Measurements from ENCODE around the gene ACP1.

ACP1 gene

DNA sequence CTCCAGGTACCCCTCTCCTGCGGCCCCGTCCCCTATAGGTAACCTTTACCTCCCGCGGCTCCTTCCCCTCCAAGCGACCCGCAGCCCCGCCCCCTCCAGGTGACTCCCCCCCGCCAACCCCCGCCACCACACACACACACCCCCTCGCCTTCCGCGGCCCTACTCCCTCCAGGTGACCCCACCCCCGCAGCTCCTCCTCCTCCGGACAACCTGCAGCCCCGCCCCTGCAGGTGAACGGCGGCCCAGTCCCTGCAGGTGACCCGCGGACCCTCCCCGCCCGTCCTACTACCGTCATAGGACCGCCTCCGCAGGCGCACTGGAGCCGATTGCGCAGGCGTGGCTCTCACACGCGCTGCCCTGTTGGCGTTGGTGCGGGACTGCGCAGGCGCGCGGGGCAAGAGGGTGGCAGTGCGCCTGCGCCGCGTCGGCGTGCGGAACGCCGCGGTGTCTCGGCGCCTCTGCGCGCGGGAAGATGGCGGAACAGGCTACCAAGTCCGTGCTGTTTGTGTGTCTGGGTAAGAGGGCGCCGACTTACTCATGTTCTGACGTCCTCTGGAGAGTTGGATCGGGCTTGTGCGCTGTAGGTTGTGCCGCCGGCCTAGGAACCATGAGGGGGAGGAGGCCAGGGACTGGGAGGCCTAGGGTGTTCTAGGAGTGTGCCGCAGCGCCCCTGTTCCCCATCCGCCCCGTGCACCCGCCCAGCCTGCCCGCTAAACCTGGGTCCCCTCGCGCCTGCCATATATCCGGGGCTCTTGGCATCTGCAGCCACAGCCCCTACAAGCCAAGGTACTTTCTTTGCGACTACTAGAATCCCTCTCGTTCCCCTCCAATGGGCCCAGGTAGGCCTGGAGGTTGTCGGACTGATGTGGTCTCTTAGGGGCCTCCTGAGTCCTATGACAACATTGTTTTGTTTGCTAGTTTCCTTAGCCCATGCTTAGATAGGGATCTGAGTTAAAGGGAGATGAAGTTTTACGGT lies at the start of gene ACP1:
ACP1 (plus strand) TSS at position 455 of the 976 bp plus-strand sequence; CDS start at position 473, 18 bp downstream.
- peak; percentile 98 for DNase-seq (ENCODE audit: extremely low spot score)
- ChIA-PET CTCF (interaction anchor here (1.5 to 2.5 kb wide), 3 partner anchors 12 to 18 kb away, joined by 3 to 8 read pairs (median 5); no protein-coding TSS in a partner anchor), POLR2A (no interaction called here)
- no peak for TF ChIP-seq CTCF (IDR thresholded peaks at IDR 0.05; ENCODE audit: control extremely low read depth, extremely low read depth, low read depth, missing control alignments)

DNA sequence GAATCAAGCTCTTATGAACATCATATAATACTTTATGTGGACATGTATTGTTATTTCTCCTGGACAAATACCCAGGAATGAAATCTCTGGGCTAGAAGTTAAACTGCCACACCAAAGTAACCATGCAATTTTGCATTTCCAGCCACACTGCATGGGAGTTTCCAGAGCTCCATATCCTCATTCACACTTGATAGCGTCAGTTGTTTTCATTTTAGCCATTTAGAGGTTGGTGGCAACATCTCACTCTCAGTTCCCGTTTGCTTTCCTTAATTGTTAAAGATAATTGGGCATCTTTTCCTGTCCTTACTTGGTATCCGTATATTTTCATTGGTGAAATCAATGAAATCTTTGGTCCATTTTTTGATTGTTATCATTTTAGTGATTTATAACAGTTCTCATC lies 48.7 kb upstream of the ACP1 start:
- POLR2A ChIA-PET, result no interaction called here

DNA sequence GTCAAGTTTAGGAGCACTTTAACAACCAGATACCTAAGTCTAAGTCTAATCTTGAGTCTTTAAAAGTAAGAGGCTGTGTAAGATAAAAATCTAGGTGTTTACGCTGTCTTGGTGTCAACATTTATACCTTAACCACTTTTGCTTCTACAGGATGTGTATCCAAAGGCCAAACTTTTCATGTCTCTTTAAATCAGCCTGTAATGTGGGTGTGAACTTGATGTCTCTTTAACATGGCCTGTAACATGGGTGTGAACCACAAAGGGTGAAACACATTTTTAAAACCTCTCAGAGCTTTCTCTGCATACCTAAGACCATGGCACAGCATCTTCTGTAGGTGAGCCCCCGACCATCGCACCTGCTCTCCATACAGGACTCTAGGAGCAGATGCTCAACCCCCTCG lies 41.3 kb upstream of the ACP1 start:
- ChIA-PET CTCF (interaction anchor here (1.2 kb wide), 1 partner anchor 11 kb away, joined by 3 read pairs; no protein-coding TSS in a partner anchor), POLR2A (no interaction called here)
- DNase-seq (ENCODE audit: extremely low spot score), result no peak
- TF ChIP-seq CTCF (IDR thresholded peaks at IDR 0.05; ENCODE audit: control extremely low read depth, extremely low read depth, low read depth, missing control alignments), result no peak

More for the DNA sequence above, 48.7 kb upstream of the ACP1 start:
- DNase-seq (ENCODE audit: extremely low spot score), result no peak
- CTCF ChIA-PET, result interaction anchor here (1.1 to 1.4 kb wide), 2 partner anchors 18 to 24 kb away, joined by 3 to 4 read pairs; no protein-coding TSS in a partner anchor
- TF ChIP-seq CTCF (IDR thresholded peaks at IDR 0.05; ENCODE audit: control extremely low read depth, extremely low read depth, low read depth, missing control alignments), result no peak

DNA sequence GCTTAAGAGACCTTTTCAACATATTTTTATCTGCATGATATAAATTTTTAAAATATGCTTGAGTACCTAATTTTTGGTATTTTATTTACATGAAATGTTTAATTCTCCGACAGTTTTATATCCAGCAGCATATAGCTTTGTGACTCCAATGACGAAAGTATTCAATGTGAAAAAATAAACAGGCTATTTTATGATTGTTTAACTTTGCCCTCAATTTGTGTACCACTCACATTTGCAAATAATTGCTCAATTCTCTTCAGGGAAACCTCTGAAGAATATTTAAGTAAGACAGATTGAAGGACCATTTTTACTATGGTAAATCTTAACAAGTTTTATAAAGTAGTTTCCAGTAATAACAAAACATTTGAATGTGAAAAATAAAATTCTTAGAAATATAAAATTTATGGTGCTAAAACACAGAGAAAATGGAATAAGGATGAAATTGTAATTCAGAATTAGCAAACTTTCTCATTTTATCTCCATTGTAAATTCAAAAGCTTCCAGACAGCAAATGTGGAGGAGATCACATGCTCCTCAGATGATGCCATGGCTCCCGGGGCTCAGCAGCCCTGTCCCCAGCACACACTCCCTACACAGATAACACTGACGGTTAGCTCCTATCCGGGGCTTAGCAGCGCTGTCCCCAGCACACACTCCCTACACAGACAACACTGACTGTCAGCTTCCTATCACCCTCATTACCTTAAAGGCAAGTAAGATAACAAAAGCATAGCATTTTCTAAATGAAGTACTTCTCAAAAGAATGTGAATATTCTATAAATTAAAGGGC lies 40.6 kb upstream of the ACP1 start:
- POLR2A ChIA-PET, result no interaction called here
- no peak for DNase-seq (ENCODE audit: extremely low spot score)
- CTCF ChIA-PET, result interaction anchor here (1.0 to 1.3 kb wide), 2 partner anchors 9 to 23 kb away, joined by 3 read pairs; no protein-coding TSS in a partner anchor
- no peak for TF ChIP-seq CTCF (IDR thresholded peaks at IDR 0.05; ENCODE audit: control extremely low read depth, extremely low read depth, low read depth, missing control alignments)

DNA sequence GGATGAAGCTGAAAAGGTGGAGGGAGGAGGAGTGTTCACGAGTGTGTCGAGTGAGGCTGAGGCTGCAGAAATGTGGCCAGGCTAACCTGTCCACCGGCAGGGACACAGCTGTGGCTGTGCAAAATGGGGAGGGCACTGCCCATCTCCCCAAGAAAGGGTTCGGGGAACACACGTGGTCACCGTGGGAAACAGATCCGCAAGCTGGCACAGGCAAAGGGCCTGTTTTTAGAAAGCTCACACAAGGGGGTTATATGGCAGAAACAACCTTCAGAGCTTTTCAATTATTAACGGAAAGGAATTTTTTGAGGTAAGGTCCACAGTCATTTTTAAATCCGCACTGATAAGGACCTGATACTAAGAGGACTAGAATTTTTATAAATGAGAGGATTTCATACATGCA lies 36.6 kb upstream of the ACP1 start:
- POLR2A ChIA-PET, result no interaction called here
- DNase-seq (ENCODE audit: extremely low spot score), result no peak
- CTCF ChIA-PET, result no interaction called here
- TF ChIP-seq CTCF (IDR thresholded peaks at IDR 0.05; ENCODE audit: control extremely low read depth, extremely low read depth, low read depth, missing control alignments), result no peak

- no peak for DNase-seq (ENCODE audit: extremely low spot score)
- ChIA-PET POLR2A (no interaction called here), CTCF (no interaction called here)
- no peak for TF ChIP-seq CTCF (IDR thresholded peaks at IDR 0.05; ENCODE audit: control extremely low read depth, extremely low read depth, low read depth, missing control alignments)
These were observed 36.0 kb upstream of the ACP1 start for GRCh38 chr2:228518-229278.

Measured in GM10248 (cell line).